ENCODE results near the gene NPDC1. TPM values are rescaled to one million over a fixed set of nuclear protein-coding genes. Genes with fewer than 3 reads are reported as not detected.

Gene NPDC1
- polyA plus RNA-seq, 3 donors: 0.51 to 2.7 TPM; not detected in 1

GRCh38 chr9:137037483-137037882 is 8.5 kb downstream of the NPDC1 start:
- no peak for DNase-seq
- Histone ChIP-seq H3K79me2 (ENCODE audit: insufficient read depth, low read length) (peaks cover 34% of the 10 kb centered on the region), H3K36me3 (replicated peaks in 1 of 2; ENCODE audit: control insufficient read depth in 1 of 2, insufficient read depth in 2 of 2, low read length in 2 of 2) (peaks cover 15 to 22% of the 10 kb centered on the region in 2 donors), H3K27me3 (ENCODE audit: control insufficient read depth in 2 of 2, insufficient read depth in 2 of 2, low read length in 2 of 2) (no peaks in the 10 kb centered on the region), H3K27ac (ENCODE audit: low read depth in 1 of 2, low read length in 2 of 2) (no peak overlapping the region), H3K4me3 (replicated peaks in 1 of 3; ENCODE audit: low read depth in 2 of 3, low read length in 3 of 3) (no peak overlapping the region), H3K9me3 (replicated peaks in 1 of 2; ENCODE audit: control insufficient read depth in 1 of 2, insufficient read depth in 1 of 2, low read length in 2 of 2) (no peaks in the 10 kb centered on the region), H4K20me1 (ENCODE audit: insufficient read depth, low read length) (peaks cover 51% of the 10 kb centered on the region), H3K4me1 (ENCODE audit: control insufficient read depth in 1 of 2, insufficient read depth in 2 of 2, low read length in 2 of 2) (peaks cover 21 to 34% of the 10 kb centered on the region in 2 donors), H2AFZ (ENCODE audit: insufficient read depth, low read depth, low read length, poor library complexity, severe bottlenecking) (no peak overlapping the region), H3K4me2 (replicated peaks; ENCODE audit: extremely low read depth, low read length, poor library complexity, severe bottlenecking) (no peak overlapping the region), H3K9ac (ENCODE audit: insufficient read depth, low read length, poor library complexity, severe bottlenecking) (no peak overlapping the region)
- peaks cover 5 to 26% of the 10 kb centered on the region in 2 donors for H3K36me3 Mint-ChIP-seq
- H3K27ac Mint-ChIP-seq: no peak overlapping the region
- H3K4me1 Mint-ChIP-seq: peaks cover 23% of the 10 kb centered on the region
- TF ChIP-seq CTCF (IDR thresholded peaks at IDR 0.05): no peak
- peaks cover 0 to 2% (median 1%) of the 10 kb centered on the region in 3 donors for H3K27me3 Mint-ChIP-seq (ENCODE audit: low read depth in 3 of 3)
- 91% methylated on average over 8 of the region's 10 CpGs for WGBS (ENCODE audit: insufficient coverage)
- H3K9me3 Mint-ChIP-seq: no peaks in the 10 kb centered on the region
- intact Hi-C loops (cut with micrococcal nuclease): loop anchor here in 1 of 2 donors (10.0 kb wide), 1 partner anchor 93 kb away; the partner anchor contains the start of genes C8G and FBXW5
- no peak overlapping the region for H3K4me3 Mint-ChIP-seq

- WGBS (ENCODE audit: insufficient coverage): 83% methylated on average over 4 of the region's 13 CpGs
- Histone ChIP-seq H2AFZ (ENCODE audit: insufficient read depth, low read depth, low read length, poor library complexity, severe bottlenecking) (no peak overlapping the region), H3K4me2 (replicated peaks; ENCODE audit: extremely low read depth, low read length, poor library complexity, severe bottlenecking) (no peak overlapping the region), H3K9ac (ENCODE audit: insufficient read depth, low read length, poor library complexity, severe bottlenecking) (no peak overlapping the region), H3K9me3 (replicated peaks in 1 of 2; ENCODE audit: control insufficient read depth in 1 of 2, insufficient read depth in 1 of 2, low read length in 2 of 2) (no peaks in the 10 kb centered on the region), H3K79me2 (ENCODE audit: insufficient read depth, low read length) (peaks cover 38% of the 10 kb centered on the region), H3K27ac (ENCODE audit: low read depth in 1 of 2, low read length in 2 of 2) (no peak overlapping the region), H3K4me1 (ENCODE audit: control insufficient read depth in 1 of 2, insufficient read depth in 2 of 2, low read length in 2 of 2) (peaks cover 26 to 38% of the 10 kb centered on the region in 2 donors), H3K36me3 (replicated peaks in 1 of 2; ENCODE audit: control insufficient read depth in 1 of 2, insufficient read depth in 2 of 2, low read length in 2 of 2) (peaks cover 15 to 22% of the 10 kb centered on the region in 2 donors), H3K4me3 (replicated peaks in 1 of 3; ENCODE audit: low read depth in 2 of 3, low read length in 3 of 3) (no peak overlapping the region), H3K27me3 (ENCODE audit: control insufficient read depth in 2 of 2, insufficient read depth in 2 of 2, low read length in 2 of 2) (no peaks in the 10 kb centered on the region), H4K20me1 (ENCODE audit: insufficient read depth, low read length) (peaks cover 52% of the 10 kb centered on the region)
- Mint-ChIP-seq H3K27me3 (ENCODE audit: low read depth in 3 of 3) (peaks cover 0 to 1% (median 0%) of the 10 kb centered on the region in 3 donors), H3K9me3 (no peaks in the 10 kb centered on the region), H3K36me3 (peaks cover 5 to 26% of the 10 kb centered on the region in 2 donors), H3K4me3 (no peak overlapping the region), H3K27ac (no peak overlapping the region), H3K4me1 (peaks cover 25% of the 10 kb centered on the region)
- no peak for DNase-seq
- intact Hi-C loops (cut with micrococcal nuclease): loop anchor here in 1 of 2 donors (10.0 kb wide), 1 partner anchor 92 kb away; the partner anchor contains the start of genes C8G and FBXW5
- TF ChIP-seq CTCF (IDR thresholded peaks at IDR 0.05): no peak
Measured at GRCh38 chr9:137037035-137037434, 8.9 kb downstream of the NPDC1 start.

All from CD14-positive monocyte (primary cell).